DMS53 treated with DMSO at 0.1 percent for 48 hours (cell line): ENCODE measurements around the gene RPS27.

Source experiments
- DNase-seq: peaks from one replicate; lab custom pipeline; 2025; ENCODE audit not compliant: unreplicated experiment; lab: John Stamatoyannopoulos, UW

RPS27 gene

DNA sequence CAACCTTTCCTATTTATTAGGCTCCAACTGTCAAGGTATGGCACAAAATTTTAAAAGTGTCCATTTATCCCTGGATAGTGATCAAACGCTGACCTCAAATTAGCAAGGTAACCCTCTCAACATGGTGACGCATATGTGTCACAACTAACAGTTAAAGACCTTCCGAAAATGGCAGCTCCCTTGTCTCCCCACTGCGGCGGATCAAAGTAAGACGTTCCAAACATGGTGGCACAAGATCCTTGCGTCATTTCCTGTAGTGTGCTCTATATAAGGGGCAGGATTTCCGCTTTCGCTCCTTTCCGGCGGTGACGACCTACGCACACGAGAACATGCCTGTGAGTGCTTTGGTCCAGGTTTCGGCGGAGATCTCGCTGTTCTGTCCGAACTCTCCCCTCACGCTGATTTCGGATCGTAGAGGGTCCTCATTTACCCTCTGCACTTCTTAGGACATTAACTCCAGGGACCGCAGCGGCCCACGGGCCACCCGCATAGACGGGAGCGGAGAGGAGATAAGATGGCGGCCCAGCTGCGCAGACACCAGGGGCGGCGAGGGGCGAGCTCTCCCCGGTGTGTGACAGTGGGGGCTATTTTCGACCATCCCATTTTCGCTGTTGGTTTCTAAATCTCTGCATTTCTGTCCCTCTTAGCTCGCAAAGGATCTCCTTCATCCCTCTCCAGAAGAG lies at the start of gene RPS27:
Gene RPS27 (plus strand): TSS at position 295 of the 683 bp plus-strand sequence. CDS start 35 bp downstream, at position 330.
- peak; percentile 97 for DNase-seq

DNA sequence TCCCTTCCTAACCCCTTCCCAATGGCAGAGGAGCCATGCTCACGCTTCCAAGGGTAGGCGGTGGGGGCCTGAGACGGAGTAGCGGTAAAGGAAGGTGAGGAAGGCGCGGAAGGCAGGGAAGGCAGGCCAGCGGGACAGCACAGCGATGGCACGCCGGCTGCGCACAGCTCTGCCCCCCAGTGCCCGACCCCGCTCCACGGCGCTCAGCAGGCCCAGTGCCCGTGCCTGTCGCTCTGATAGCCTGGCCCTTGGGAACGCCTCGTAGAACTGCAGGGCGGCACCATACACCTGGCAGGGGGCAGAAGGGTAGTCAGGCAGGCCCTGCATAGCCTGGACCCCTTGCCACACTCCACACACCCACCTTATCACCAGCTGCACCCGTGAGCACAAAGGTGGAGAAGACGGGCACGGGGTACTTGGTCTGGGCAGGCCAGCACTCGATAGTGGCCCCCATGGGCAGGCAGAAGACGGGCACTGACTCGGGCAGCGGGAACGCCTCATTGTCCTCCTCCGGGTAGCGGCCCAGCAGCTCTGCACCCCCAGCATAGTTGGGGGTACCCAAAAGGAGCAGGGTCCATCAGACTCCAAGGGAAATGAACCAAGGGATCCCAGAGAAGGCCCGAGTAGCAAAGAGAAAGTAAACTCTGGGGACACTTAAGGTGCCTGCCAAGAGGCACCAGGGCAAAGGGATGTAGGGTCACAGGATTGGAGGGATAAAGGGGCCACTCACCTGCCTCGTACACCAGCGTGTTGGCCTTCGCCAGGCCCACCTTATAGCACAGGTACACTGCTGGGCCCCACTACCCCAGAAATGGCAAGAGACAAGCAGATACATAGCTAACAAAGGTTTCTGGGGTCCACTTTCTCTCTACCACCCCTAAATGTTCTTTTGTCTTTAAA lies 48.5 kb upstream of the RPS27 start:
- DNase-seq = no peak

DNA sequence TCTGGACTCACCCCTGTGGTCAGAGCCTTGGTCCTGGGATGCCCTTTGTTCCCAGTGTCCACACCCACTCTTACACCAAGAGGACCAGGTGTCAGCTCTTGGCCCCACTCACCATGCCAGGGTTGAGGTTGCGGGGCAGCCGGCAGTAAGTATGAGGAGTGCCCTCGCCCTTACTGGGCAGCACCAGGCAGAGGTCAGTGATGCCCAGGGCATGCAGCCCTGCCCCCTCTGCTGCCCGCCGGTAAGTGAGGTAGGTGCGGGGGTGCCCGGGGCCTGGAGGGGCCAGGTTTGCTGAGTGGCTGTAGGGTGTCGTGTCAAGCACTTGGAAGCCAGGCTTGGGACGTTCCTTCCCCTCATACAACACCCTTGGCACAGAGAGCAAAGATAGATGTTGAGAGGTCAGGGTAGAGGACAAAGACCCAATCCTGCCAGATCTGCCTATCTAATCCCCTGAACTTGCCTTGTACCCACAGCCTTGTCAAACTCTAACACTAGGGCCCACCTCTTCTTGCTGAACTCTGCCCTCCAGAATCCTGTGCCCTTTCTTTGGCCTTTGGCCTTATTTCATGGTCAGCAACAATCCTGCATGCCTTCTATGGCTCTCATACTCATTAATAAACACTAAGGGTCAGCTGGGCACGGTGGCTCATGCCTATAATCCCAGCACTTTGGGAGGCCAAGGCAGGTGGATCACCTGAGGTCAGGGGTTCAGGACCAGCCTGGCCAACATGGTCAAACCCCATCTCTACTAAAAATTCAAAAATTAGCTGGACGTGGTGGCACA lies 47.6 kb upstream of the RPS27 start:
- DNase-seq = no peak

DNA sequence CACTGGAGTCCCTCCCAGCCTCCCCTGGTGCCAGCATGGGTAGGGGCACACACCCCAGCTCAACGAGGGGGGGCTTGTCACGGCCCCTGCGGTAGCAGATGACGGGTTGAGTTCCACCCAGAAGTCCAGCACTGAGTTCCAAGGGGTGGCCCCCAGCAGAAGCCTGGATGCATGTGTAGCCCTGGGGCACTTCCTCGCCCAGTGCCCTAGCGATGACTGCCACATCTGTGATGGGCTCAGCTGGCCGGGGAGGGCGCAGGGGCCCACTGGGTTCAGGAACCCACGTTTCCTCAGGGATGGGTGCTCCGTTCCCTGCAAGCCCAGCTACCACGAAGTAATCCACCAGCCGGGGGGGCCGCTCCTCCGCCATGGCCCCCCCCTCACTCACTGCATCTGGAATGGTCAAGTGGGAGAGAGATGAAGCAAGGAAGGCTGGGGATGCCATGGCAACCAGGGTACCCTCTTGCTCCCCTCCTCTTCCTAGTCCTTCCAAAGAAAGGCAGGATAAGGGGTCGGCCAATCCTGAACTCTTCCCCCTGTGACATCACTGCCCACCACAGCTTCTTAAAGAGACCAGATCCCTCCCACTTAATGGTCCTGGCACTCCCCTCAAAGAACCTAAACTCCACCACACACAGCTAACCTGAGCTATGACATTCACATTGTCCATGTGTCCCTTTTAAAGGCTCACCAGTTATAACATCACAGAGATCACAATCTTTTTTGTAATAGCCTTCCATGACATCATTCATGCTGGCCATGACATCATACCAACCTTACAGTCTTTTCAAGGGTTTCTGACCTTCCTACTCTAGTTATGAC lies 46.3 kb upstream of the RPS27 start:
- no peak for DNase-seq

DNA sequence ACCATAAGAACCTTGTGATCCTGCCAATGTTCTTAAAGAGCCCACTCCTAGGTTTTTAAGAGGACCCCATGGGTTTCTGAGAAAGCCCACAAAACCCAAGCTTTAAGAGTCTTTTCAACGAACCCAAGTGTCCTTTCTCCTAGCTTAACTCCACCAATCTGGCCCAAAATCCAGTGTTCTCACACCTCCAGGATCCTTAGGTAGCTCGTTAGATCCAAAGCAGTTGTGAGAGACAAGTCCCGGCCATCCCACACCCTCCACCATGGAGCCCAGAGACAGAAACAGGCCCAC lies 45.8 kb upstream of the RPS27 start:
- DNase-seq = no peak

DNA sequence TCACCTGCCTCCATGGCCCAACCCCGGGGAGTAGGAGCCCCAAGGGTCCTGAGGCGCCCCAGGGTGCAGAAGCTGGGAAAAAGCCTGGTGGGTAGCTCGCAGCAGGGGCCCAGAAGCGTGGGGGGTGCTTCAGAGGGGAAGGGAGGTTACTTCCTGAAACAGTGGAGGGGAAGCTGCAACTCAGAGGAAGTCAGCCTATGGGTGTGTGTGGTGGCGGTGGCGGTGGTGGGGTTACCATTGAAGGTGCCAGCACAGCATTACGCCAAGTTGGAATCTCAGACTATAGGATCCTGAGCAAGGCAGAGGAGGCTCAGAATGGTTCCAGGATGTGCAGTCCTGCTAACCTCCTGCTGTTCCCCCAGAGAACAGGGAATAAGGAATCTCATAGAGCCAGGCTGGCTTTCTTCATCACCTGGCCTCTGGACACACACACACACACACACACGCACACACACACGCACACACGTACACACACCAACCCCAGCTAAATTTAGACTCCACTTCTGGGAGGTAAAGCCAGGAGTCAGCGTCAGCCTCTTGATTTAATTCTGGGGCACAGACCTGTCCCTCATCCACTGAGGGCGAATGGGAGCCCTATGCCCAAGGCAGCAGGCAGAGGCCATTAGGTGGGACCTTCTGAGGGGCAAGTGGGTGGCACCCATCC lies 45.3 kb upstream of the RPS27 start:
- DNase-seq = peak; percentile 41

DNA sequence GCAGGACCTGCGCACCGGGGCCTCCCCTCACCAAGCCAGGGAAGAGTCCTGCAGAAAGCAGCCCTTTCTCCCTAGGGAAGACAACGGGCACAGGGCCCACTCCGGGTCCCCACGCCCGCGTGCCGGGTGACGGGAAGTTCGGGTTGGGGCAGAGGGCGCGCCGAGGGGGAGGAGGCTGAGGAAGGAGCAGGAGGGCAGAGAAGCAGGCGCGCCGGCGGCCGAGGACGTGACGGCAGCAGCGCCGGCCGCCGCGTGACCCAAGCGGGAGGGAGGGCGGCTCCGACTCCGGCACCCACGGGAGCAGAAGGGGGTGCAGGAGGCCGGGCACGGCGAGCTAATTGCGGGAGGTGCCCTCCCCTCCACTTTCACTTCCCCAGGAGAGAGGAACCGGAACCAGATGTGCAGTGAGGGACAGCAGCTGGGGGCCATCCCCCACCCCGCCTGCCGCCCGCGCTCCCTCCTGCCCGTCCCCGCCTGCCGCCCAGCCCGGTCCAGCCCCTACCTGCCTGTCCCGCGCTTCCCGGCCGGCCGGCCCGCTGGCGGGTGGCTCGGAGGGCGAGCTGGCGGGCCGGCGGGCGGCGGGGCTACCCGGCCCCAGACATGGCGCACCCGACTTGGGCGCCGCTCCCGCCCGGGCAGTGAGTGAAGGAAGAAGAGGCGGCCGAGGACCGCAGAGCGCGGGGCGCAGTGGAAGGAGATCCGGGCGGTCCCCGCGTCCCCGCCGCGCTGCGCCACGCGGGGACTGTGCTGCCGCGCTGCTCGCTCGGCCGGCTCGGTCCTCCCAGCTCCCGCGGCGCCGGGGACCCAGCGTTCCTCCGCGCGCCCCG lies 44.6 kb upstream of the RPS27 start:
- DNase-seq = peak; percentile 41

DNA sequence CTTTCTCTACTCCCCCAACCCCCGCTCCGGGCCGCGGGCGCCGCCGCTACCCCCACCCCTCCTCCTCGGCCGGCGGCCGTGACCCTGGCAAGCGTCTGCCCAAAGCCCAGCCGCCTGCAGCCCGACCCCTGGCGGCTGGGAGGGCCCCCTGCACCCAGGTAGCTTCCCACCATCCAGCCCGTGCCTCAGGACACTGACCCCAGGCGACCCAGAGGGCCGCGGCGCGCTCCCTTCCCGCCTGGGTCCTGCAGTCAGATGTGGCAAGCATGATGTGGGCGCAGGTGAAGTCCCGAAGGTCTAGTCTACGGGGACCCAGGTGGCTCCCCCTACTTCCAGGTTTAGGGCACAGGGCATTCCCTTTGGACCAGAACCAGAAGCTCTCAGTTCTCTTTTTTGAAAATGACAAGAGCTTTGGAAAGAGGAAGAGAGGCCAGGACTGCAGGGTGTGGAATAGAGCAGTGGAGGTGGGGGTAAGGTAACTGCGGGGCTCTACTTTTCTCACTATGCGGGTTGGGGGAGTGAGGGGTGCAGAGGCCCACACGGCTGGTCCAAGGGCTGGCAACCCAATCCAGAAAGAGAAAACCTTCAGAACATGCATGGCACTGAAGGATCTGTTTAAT lies 43.8 kb upstream of the RPS27 start, which contains the start of gene DENND4B:
Gene DENND4B (minus strand): TSS at position 97 of the 620 bp plus-strand sequence. CDS start 2,344 bp downstream, outside the sequence.
- peak; percentile 77 for DNase-seq

DNA sequence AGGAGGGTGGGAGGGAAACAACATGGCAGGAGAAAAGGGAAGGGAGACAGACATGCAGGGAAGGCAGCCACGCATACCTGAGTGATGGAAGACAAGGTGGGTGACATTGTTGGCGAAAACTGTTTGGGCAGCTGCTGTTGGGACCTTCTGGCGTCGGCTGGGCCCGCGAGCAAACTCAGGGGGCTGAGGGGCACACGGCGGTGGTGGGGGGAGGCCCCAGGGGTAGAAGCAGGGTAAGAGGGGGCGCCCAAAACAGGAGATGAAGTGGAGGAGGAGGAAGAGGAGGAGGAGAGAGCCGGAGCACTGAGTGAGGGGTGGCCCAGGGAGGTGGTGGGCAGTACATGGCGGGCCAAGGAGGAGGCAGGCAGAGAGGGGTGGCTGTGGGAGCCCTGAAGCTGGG lies 39.4 kb upstream of the RPS27 start:
- DNase-seq = no peak

DNA sequence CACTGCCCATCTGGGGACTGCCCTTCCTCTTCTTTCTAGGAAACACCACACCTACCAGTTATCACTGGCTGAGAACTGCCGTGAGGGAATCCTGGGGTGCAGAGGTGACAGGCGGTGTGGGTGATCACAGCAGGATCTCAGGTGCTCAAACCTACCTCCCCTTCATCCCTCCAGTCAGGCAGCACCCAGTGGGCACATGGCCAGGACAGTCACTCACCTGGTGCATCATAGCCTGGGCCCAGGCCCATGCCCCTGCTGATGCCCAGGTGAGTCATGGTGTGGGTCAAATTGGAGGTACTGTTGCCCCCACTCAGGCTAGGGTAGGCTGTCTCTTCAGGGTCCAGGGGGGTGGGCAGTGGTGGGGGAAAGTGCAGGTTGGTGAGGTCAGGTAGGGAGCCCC lies 38.8 kb upstream of the RPS27 start:
- no peak for DNase-seq

DNA sequence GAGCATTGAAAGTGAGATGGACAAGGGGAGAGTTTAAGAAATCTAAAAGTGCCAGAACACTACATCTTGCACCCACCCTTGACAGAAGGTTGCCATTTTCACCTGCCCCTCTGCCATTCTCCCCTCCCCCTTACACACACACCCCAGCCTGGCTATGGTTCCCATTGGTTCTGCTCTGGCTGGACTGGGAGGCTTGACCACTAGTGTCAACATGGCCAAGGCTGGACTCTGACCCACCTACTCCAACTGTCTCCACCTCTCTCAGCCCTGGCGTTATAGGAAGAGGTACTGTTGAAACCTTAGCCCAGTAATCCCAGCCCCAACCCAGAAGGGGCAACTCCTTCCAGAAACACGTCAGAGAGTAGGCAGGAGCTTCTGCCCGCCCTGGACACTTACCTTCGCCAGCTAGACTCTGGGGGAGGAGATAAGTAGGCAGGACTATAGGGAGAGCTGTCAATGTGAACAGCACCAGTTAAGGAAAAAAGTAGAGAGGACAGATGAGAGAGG lies 36.6 kb upstream of the RPS27 start:
- DNase-seq = no peak

DNA sequence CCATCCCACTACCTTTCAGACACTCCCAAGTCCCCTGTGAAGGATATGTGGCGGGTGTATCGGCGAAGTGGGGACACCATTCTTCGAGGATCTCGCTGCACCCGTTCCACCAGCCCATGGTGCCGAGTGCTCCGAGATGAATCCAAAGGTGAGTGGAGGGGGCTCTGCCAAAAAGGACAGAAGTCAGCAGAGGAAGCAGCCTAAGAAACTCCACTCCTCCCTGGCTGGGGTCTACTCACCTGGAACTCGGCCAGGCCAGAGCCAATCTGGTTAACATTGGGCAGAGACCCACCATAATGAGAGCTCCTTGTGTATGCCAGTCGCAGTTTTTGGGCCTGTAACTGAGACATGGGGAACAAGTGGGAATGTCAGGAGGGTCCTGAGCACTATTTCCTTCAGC lies 35.7 kb upstream of the RPS27 start:
- DNase-seq = no peak

DNA sequence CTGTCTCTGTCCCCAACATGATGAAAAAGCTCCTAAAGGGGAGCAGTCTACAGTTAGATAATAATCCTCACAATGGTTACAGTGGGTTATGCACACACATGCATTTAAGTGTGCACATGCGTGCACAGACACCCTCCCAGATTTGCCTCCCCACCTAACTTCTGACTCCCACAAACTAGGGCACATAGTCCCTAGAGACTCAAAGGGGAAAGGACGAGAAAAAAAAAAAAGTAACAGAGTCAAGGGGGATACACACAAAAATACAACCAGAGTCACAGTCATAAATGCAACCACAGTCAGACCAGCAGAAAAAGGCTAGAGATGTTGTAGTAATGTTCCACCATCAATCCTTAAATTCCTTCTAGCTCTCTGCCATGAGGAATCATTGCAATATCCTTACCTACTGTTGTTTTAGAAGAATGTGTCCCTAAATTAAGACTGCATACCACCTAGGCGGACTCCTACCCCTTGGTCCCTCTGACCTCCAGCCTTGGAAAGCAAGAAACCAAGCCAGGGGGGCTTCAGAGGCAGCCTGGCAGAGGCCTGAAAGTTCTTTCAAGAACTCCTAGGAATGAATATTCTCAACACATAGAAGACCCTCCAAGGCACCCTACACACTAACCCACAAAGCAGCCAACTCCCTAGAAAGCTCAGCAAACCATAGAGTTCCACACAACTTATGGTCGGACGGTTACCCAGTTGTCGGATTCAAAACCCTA lies 33.4 kb upstream of the RPS27 start:
- DNase-seq = no peak

DNA sequence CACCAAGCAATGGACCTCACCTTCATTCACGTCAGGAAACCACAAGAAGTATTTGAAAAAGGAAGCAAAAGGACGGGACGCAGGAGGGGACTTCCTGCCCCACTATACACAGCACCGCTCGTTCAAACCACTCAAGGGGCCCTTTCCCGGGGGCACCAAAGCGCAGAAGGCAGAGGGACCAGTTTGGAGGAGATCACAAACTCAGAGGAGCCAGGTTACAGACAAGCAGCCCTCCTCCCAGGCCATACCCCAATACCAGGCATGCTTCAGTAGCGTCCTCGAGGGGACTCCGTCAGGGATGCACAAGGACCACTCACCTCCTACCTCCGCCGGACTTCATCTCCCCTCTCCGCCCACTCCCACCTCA lies 32.8 kb upstream of the RPS27 start:
- no peak for DNase-seq

DNA sequence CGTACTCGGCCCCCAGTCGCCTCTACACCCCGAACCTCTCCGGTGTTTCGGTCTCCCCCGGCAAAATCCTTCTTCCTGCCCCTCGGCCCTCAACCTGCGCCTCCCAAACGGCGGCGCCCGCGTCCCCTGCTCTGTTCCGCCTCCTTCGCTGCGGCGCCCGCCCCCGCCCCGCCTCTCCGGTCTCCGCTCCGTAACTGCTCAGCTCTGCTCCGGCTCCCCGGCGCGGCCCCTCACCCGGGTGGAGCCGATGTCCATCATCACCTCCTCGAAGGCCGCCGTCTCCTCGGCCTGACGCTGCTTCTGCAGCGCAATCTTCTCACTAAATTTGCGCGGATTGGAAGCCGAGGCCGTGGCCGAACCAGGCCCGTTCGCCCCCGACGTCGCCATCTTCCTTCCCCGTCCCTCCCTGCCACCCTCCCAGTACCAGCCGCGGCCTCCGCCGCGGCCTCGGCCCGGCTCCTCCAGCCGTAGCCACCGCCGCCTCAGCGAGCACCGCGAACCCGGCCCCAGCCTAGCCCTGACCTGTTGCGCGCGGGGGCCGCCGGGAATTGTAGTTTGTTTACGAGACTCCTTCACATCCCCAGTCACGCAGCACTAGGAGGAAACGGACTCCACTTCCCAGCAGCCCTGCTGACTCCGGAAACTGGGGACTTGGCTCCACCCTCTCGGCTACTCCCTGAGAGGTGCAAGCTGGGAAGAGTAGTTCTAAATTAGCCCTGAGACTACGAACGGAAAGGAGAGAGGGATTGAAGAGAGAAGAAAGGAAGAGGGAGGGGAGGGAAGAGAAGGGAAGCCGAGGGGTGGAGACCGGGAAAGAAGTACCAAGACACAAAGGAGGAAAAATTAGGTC lies 32.2 kb upstream of the RPS27 start, which contains the start of gene CRTC2:
Gene CRTC2 (minus strand): TSS at position 502 of the 850 bp plus-strand sequence. CDS start 115 bp downstream, at position 387.
- peak; percentile 98 for DNase-seq

DNA sequence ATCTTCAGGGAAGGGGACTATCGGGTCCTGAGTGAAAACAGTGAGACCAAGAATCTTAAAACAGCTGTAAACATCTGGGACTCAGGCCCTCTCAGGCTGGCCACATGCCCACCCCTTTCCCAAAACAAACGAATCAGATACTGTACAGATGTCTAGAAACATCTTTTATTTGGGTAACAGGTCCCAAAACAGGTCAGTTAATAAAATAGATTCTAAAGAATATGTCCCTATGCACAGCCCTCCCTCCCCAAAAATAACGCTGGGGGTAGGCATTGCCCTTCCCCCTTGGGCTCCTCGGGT lies 31.7 kb upstream of the RPS27 start:
- no peak for DNase-seq

DNA sequence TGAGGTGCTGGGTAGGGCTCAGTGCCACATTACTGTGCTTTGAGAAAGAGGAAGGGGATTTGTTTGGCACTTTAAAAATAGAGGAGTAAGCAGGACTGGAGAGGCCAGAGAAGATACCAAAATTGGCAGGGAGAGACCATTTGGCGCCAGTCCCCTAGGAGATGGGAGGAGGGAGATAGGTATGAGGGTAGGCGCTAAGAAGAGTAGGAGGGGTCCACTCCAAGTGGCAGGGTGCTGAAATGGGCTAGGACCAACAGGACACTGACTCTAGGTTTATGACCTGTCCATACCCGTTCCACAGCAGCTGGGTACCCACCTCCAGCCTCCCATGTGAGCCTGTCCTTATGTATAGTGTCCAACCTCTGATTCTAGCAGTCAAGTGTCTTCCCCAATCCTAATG lies 31.1 kb upstream of the RPS27 start:
- no peak for DNase-seq
